ENCODE data around the gene TMEM234. TPM values are rescaled to one million over a fixed set of nuclear protein-coding genes. Genes with fewer than 3 reads are reported as not detected.

The TMEM234 gene
- total RNA-seq, 2 donors from 2014 or later, result 7.0 to 10.7 TPM

GRCh38 chr1:32170991-32171390, 51.2 kb downstream of the TMEM234 start:
- Mint-ChIP-seq H3K27ac (peak overlapping the region in 1 of 2 donors; percentile 67), H3K36me3 (peaks cover 10 to 33% of the 10 kb centered on the region in 2 donors), H3K9me3 (no peaks in the 10 kb centered on the region)
- DNase-seq (ENCODE audit: low spot score in 2 of 2), result no peak
- no peak for ATAC-seq

Other genes starting within 250 kb of the TMEM234 start
- 100 to 1,000 TPM; 159 to 210 TPM for gene KHDRBS1, start 208.5 kb downstream of the TMEM234 start, total RNA-seq
- gene TMEM39B, start 149.4 kb downstream of the TMEM234 start, total RNA-seq, result 10 to 100 TPM; 20.3 to 35.0 TPM
- gene KPNA6, start 114.3 kb downstream of the TMEM234 start, total RNA-seq, result 100 to 1,000 TPM in 1 of 2 donors, 10 to 100 TPM in 1; 62.0 to 103 TPM
- gene TXLNA, start 42.7 kb downstream of the TMEM234 start, total RNA-seq, result 10 to 100 TPM; 71.9 to 81.7 TPM
- 10 to 100 TPM; 20.8 to 24.9 TPM for gene CCDC28B, start 21.8 kb downstream of the TMEM234 start, total RNA-seq
- 1 to 10 TPM; 4.6 to 7.2 TPM for gene IQCC, start 16.7 kb downstream of the TMEM234 start, total RNA-seq
- under 1 TPM in 1 of 2 donors, not detected in 1; 0.16 TPM for gene DCDC2B, start 13.3 kb downstream of the TMEM234 start, total RNA-seq
- 100 to 1,000 TPM; 273 to 295 TPM for gene EIF3I, start 54 bp upstream of the TMEM234 start, total RNA-seq
- 1 to 10 TPM in 1 of 2 donors, under 1 TPM in 1; 0.66 to 1.1 TPM for gene FAM167B, start 24.9 kb upstream of the TMEM234 start, total RNA-seq
- gene LCK, start 28.9 kb upstream of the TMEM234 start, total RNA-seq, result 100 to 1,000 TPM; 208 to 284 TPM
- 100 to 1,000 TPM; 185 to 200 TPM for gene HDAC1, start 69.7 kb upstream of the TMEM234 start, total RNA-seq
- 10 to 100 TPM; 10.6 to 47.0 TPM for gene MARCKSL1, start 113.9 kb upstream of the TMEM234 start, total RNA-seq
- gene FAM229A, start 140.1 kb upstream of the TMEM234 start, total RNA-seq, result 1 to 10 TPM; 6.7 to 9.7 TPM
- 1 to 10 TPM; 1.2 to 1.7 TPM for gene TSSK3, start 140.2 kb upstream of the TMEM234 start, total RNA-seq
- 10 to 100 TPM; 41.8 to 53.0 TPM for gene BSDC1, start 172.1 kb upstream of the TMEM234 start, total RNA-seq
- gene ZBTB8B, start 242.7 kb upstream of the TMEM234 start, total RNA-seq, result not detected

Data from activated naive CD4-positive, alpha-beta T cell treated with anti-CD3 and anti-CD28 coated beads, Interleukin-2, amount 50 U/mL, for 72 hours (primary cell).